GM12878 (cell line): ENCODE data around the gene SLC5A10. TPM values are rescaled to one million over a fixed set of nuclear protein-coding genes. Genes with fewer than 3 reads are reported as not detected.

Experiments
- ATAC-seq: fragments of 200-7000 bp; cut with Tn5 transposase; 3 replicates; pipeline ENCODE4 v1.9.1; 2020; ENCODE audit warnings: mild to moderate bottlenecking, moderate library complexity
- BruUV-seq: library from RNA; stranded (reverse); fragments of 400-500 nt; replicated peaks from 2 replicates; lab custom pipeline; 2021; lab: Mats Ljungman, UMichigan
- CTCF ChIA-PET: fragments of 300-600 bp; sonication (Branson Sonifier 250); formaldehyde crosslinking; extraction: SDS; loops from one replicate; lab custom pipeline; 2021; ENCODE audit warnings: inconsistent platforms; lab: Yijun Ruan, JAX
- POLR2A ChIA-PET: fragments of 350-600 bp; formaldehyde crosslinking; extraction: SDS; loops from one replicate; lab custom pipeline; 2021; ENCODE audit warnings: inconsistent platforms; lab: Charles Lee
- RAD21 ChIA-PET: fragments of 300-600 bp; sonication (Branson Sonifier 250); formaldehyde crosslinking; loops from one replicate; lab custom pipeline; 2023; ENCODE audit warnings: antibody characterized with exemption; ENCODE audit not compliant: unreplicated experiment; lab: Charles Lee
- SMC1A ChIA-PET: fragments of 300-600 bp; sonication (Branson Sonifier 250); formaldehyde crosslinking; loops from one replicate; lab custom pipeline; 2023; ENCODE audit not compliant: unreplicated experiment, uncharacterized antibody; lab: Charles Lee
- DNase-seq: peaks from one replicate; pipeline ENCODE4 v3.0.0-alpha.2; 2011; ENCODE audit warnings: low read depth, low spot score
- FAIRE-seq: peaks from 3 replicates; lab custom pipeline; 2011; peaks lifted over from hg19 to GRCh38; lab: Jason Lieb, UNC
- H2AFZ ChIP-seq: 2 replicates; pipeline ENCODE4 v1.6.0; 2011; ENCODE audit warnings: low read depth, low read length, control low read depth; ENCODE audit not compliant: control insufficient read depth
- H3K27ac ChIP-seq: 2 replicates; pipeline ENCODE4 v1.5.1; 2011; ENCODE audit warnings: control low read depth; ENCODE audit not compliant: control insufficient read depth, insufficient read depth
- H3K27me3 ChIP-seq, 2 experiments: replicated peaks in 1 of 2; 2 replicates each; pipeline versions ENCODE4 v1.6.0 to v1.6.1; 2011; ENCODE audit warnings: low read length in 1 of 2; ENCODE audit not compliant: control insufficient read depth in 2 of 2, insufficient read depth in 2 of 2
- H3K36me3 ChIP-seq, 2 experiments: 2 replicates each; pipeline ENCODE4 v1.5.1; 2011; ENCODE audit warnings: low read length in 1 of 2; ENCODE audit not compliant: control insufficient read depth in 2 of 2, insufficient read depth in 2 of 2
- H3K4me1 ChIP-seq: 2 replicates; pipeline ENCODE4 v1.6.1; 2011; ENCODE audit warnings: mild to moderate bottlenecking, low read length, moderate library complexity, mixed read lengths; ENCODE audit not compliant: control insufficient read depth, insufficient read depth
- H3K4me2 ChIP-seq: 2 replicates; pipeline ENCODE4 v1.6.0; 2011; ENCODE audit warnings: control low read depth; ENCODE audit not compliant: control insufficient read depth, insufficient read depth
- H3K4me3 ChIP-seq: fragments of 200-600 bp; sonication (generic); 2 replicates; pipeline ENCODE4 v1.5.1; 2016
- H3K79me2 ChIP-seq: 2 replicates; pipeline ENCODE4 v1.6.0; 2011; ENCODE audit warnings: low read length; ENCODE audit not compliant: control insufficient read depth, insufficient read depth
- H3K9ac ChIP-seq: 2 replicates; pipeline ENCODE4 v1.8.0; 2011; ENCODE audit warnings: low read length, control low read depth, mixed read lengths; ENCODE audit not compliant: control insufficient read depth, insufficient read depth
- H3K9me3 ChIP-seq: replicated peaks from 3 replicates; pipeline ENCODE4 v1.5.1; 2011; ENCODE audit warnings: mild to moderate bottlenecking, low read length; ENCODE audit not compliant: control insufficient read depth, insufficient read depth
- H4K20me1 ChIP-seq: 2 replicates; pipeline ENCODE4 v1.6.0; 2011; ENCODE audit not compliant: control insufficient read depth, insufficient read depth
- BHLHE40 ChIP-seq, 2 experiments: fragments of 450-650 bp in 1 of 2; IDR thresholded peaks; 2 replicates each; pipeline ENCODE4 v1.6.1; 2011 to 2017; ENCODE audit warnings: low read depth in 2 of 2, borderline replicate concordance in 1 of 2, improper control_type of control experiment in 1 of 2, low read length in 1 of 2, mild to moderate bottlenecking in 1 of 2
- CREM ChIP-seq: IDR thresholded peaks from 2 replicates; pipeline ENCODE4 v1.6.1; 2014; ENCODE audit warnings: antibody characterized with exemption, low read depth
- DPF2 ChIP-seq: fragments of 450-650 bp; IDR thresholded peaks from 2 replicates; pipeline ENCODE4 v1.6.1; 2017; ENCODE audit warnings: mild to moderate bottlenecking
- EED ChIP-seq: sonication (generic); IDR thresholded peaks from 2 replicates; pipeline ENCODE4 v1.6.1; 2016; ENCODE audit warnings: antibody characterized with exemption, low read depth
- IKZF1 ChIP-seq: fragments of 450-650 bp; conservative IDR thresholded peaks from 2 replicates; pipeline ENCODE4 v1.6.1; 2017; ENCODE audit warnings: antibody characterized with exemption, mild to moderate bottlenecking
- IKZF2 ChIP-seq, 2 experiments: fragments of 450-650 bp; IDR thresholded peaks; 2 replicates each; pipeline ENCODE4 v1.6.1; 2017; ENCODE audit warnings: mild to moderate bottlenecking in 2 of 2, moderate library complexity in 2 of 2
- IRF4 ChIP-seq: IDR thresholded peaks from 2 replicates; pipeline ENCODE4 v1.6.1; 2011; ENCODE audit warnings: low read depth, low read length
- MEF2B ChIP-seq: fragments of 450-650 bp; IDR thresholded peaks from 2 replicates; pipeline ENCODE4 v1.6.1; 2018; ENCODE audit warnings: mild to moderate bottlenecking, moderate library complexity; ENCODE audit not compliant: partially characterized antibody, poor library complexity, severe bottlenecking
- RB1 ChIP-seq: fragments of 450-650 bp; formaldehyde crosslinking; IDR thresholded peaks from 2 replicates; pipeline ENCODE4 v1.6.1; 2017; ENCODE audit warnings: mild to moderate bottlenecking, borderline replicate concordance
- RFX5 ChIP-seq: IDR thresholded peaks from 2 replicates; pipeline ENCODE4 v1.6.1; 2011; ENCODE audit warnings: low read depth, low read length, improper control_type of control experiment
- RUNX3 ChIP-seq: IDR thresholded peaks from 2 replicates; pipeline ENCODE4 v1.6.1; 2012; ENCODE audit warnings: low read length, inconsistent platforms
- SPI1 ChIP-seq: IDR thresholded peaks from 2 replicates; pipeline ENCODE4 v1.6.1; 2011; ENCODE audit warnings: low read depth, mild to moderate bottlenecking, low read length, moderate library complexity, borderline replicate concordance; ENCODE audit not compliant: insufficient read depth
- TCF12 ChIP-seq: IDR thresholded peaks from 2 replicates; pipeline ENCODE4 v1.6.1; 2011; ENCODE audit warnings: low read depth, mild to moderate bottlenecking, low read length
- TCF3 ChIP-seq: IDR thresholded peaks from 2 replicates; pipeline ENCODE4 v1.6.1; 2012; ENCODE audit warnings: low read depth, mild to moderate bottlenecking, low read length, borderline replicate concordance; ENCODE audit not compliant: insufficient read depth
- ZBTB33 ChIP-seq: fragments of 450-650 bp; IDR thresholded peaks from 2 replicates; pipeline ENCODE4 v1.6.1; 2017; ENCODE audit warnings: mild to moderate bottlenecking
- WGBS: methylation state at CpG from one replicate; pipeline ENCODE4 v1.1.6; 2016; ENCODE audit warnings: low lambda C conversion rate; ENCODE audit not compliant: insufficient replicate concordance, insufficient coverage; ENCODE audit errors: missing lambda C conversion rate; 5-methylcytosine and 5-hydroxymethylcytosine counted together
- in situ Hi-C: fragments of 300-500 bp; cut with MboI; formaldehyde crosslinking; loops from 9 replicates; pipeline ENCODE4 v1.14.3; 2018; ENCODE audit warnings: mixed read lengths
- intact Hi-C: fragments of 100-400 bp; cut with micrococcal nuclease; formaldehyde crosslinking; loops from one replicate; pipeline ENCODE4 v1.14.2; 2022; ENCODE audit not compliant: unreplicated experiment
- polyA plus RNA-seq, 11 experiments: library from polyadenylated mRNA; depleted of rRNA in 4 of 11; unstranded in 6 of 11; stranded (reverse) in 5 of 11; fragments of >200 nt; fragmentation: Nextera tagmentation in 4 of 11; fragmentation: Illumina TruSeq in 1 of 11; extraction: Ambion mirVana in 4 of 11; extraction: Trizol in 1 of 11; gene quantifications; 1 replicate in 1 of 11; 2 replicates in 10 of 11; pipeline versions ENCODE4 v1.2.1 to v1.2.3, GENCODE V29; 2011 to 2016; ENCODE audit warnings: inconsistent platforms in 2 of 11, missing spikeins in 2 of 11, low read depth in 1 of 11
- total RNA-seq, 4 experiments: library from RNA; depleted of rRNA in 3 of 4; stranded (reverse); fragments of >200 nt in 3 of 4; fragmentation: Illumina TruSeq in 1 of 4; extraction: Trizol in 1 of 4; gene quantifications; 2 replicates each; pipeline versions ENCODE4 v1.2.1 to v1.2.3, GENCODE V29; 2013 to 2021
- TF ChIP-seq, protein P1 (sequence below): fragments of 450-650 bp; formaldehyde crosslinking; IDR thresholded peaks from 2 replicates; pipeline ENCODE4 v1.5.0; 2022; ENCODE audit warnings: mild to moderate bottlenecking, missing genetic modification characterization

Gene SLC5A10
- total and polyA plus RNA-seq, 10 of the 15 experiments (the other 5 are each of a cell fraction or from before 2014, with no cell fraction given) = under 0.01 to 0.18 (median 0.07) TPM; not detected in 4

GRCh38 chr17:18992454-18993130 is 40.6 kb downstream of the SLC5A10 start:
- in situ Hi-C loops = no loop called here
- H2AFZ ChIP-seq = no peak overlapping the region
- BruUV-seq = no TSS peak

GRCh38 chr17:18993905-18994526 is 42.1 kb downstream of the SLC5A10 start:
- in situ Hi-C loops (no loop called here), intact Hi-C loops (no loop called here)
- no peak overlapping the region for H2AFZ ChIP-seq
- FAIRE-seq (no peak), ATAC-seq (no peak), DNase-seq (no peak)
- H3K4me3 ChIP-seq = no peak overlapping the region
- peaks cover 6% of the 10 kb centered on the region; the same call in 2 of the 3 replicates for H3K9me3 ChIP-seq
- CTCF ChIA-PET = interaction anchor here (0.8 kb wide), 1 partner anchor 33 kb away, joined by 3 read pairs; no protein-coding TSS in a partner anchor
- POLR2A ChIA-PET = no interaction called here
- H3K27me3 ChIP-seq = no peaks in the 10 kb centered on the region
- peaks cover 15% of the 10 kb centered on the region for H3K4me1 ChIP-seq
- SMC1A ChIA-PET = no interaction called here
- no peaks in the 10 kb centered on the region for H4K20me1 ChIP-seq
- H3K4me2 ChIP-seq = no peak overlapping the region
- RAD21 ChIA-PET = no interaction called here
- no peaks in the 10 kb centered on the region; the same call in 1 of the 2 replicates for H3K79me2 ChIP-seq
- H3K9ac ChIP-seq = no peak overlapping the region
- H3K27ac ChIP-seq = no peak overlapping the region
- WGBS = 80% methylated on average over 16 of the region's 16 CpGs
- H3K36me3 ChIP-seq = peaks cover 0 to 3% of the 10 kb centered on the region in 2 experiments; a peak in 3 of 4 replicates
- no TSS peak for BruUV-seq
- TF ChIP-seq RFX5 (no peak), CREM (no peak), IRF4 (no peak), ZBTB33 (no peak)
- TF ChIP-seq, protein P1, sequence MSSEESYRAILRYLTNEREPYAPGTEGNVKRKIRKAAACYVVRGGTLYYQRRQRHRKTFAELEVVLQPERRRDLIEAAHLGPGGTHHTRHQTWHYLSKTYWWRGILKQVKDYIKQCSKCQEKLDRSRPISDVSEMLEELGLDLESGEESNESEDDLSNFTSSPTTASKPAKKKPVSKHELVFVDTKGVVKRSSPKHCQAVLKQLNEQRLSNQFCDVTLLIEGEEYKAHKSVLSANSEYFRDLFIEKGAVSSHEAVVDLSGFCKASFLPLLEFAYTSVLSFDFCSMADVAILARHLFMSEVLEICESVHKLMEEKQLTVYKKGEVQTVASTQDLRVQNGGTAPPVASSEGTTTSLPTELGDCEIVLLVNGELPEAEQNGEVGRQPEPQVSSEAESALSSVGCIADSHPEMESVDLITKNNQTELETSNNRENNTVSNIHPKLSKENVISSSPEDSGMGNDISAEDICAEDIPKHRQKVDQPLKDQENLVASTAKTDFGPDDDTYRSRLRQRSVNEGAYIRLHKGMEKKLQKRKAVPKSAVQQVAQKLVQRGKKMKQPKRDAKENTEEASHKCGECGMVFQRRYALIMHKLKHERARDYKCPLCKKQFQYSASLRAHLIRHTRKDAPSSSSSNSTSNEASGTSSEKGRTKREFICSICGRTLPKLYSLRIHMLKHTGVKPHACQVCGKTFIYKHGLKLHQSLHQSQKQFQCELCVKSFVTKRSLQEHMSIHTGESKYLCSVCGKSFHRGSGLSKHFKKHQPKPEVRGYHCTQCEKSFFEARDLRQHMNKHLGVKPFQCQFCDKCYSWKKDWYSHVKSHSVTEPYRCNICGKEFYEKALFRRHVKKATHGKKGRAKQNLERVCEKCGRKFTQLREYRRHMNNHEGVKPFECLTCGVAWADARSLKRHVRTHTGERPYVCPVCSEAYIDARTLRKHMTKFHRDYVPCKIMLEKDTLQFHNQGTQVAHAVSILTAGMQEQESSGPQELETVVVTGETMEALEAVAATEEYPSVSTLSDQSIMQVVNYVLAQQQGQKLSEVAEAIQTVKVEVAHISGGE (CRISPR knock-in tag) = no peak

More at GRCh38 chr17:18992454-18993130, 40.6 kb downstream of the SLC5A10 start:
- ChIA-PET POLR2A (no interaction called here), SMC1A (no interaction called here), RAD21 (no interaction called here), CTCF (no interaction called here)
- FAIRE-seq = no peak
- Histone ChIP-seq H3K4me3 (no peak overlapping the region), H3K4me2 (peak overlapping the region; percentile 76), H3K79me2 (no peaks in the 10 kb centered on the region; the same call in 1 of the 2 replicates), H3K27ac (peak overlapping the region; percentile 18; the same call in 1 of the 2 replicates), H3K9ac (no peak overlapping the region), H3K9me3 (peaks cover 6% of the 10 kb centered on the region; the same call in 2 of the 3 replicates), H3K27me3 (no peaks in the 10 kb centered on the region), H3K4me1 (peaks cover 15% of the 10 kb centered on the region), H4K20me1 (no peaks in the 10 kb centered on the region), H3K36me3 (peaks cover 0 to 5% of the 10 kb centered on the region in 2 experiments; a peak in 3 of 4 replicates)
- 52% methylated on average over 21 of the region's 22 CpGs for WGBS
- intact Hi-C loops = no loop called here
- TF ChIP-seq TCF3 (peak; percentile 58; the same call in 1 of the 2 replicates), SPI1 (peak; percentile 67), RB1 (no peak), MEF2B (no peak), IKZF1 (peak; percentile 51), BHLHE40 (IDR thresholded peaks at IDR 0.05; ENCODE audit: borderline replicate concordance in 1 of 2, low read depth in 2 of 2, low read length in 1 of 2) (peak in 1 of 2 experiments; percentile 5; a peak in 1 of 4 replicates), TCF12 (peak; percentile 62; the same call in 1 of the 2 replicates), RUNX3 (peak; percentile 78), EED (peak; percentile 45; the same call in 1 of the 2 replicates), IKZF2 (IDR thresholded peaks at IDR 0.05) (peak; percentile 22 to 43; a peak in 2 of 4 replicates), DPF2 (no peak)
- peak; percentile 73 for ATAC-seq
- DNase-seq = peak; percentile 38
